ENCODE measurements around the gene RIPOR2. TPM values are rescaled to one million over a fixed set of nuclear protein-coding genes. Genes with fewer than 3 reads are reported as not detected.

Gene RIPOR2
- total RNA-seq, 1 experiment from 2014 or later: 5.0 TPM

DNA sequence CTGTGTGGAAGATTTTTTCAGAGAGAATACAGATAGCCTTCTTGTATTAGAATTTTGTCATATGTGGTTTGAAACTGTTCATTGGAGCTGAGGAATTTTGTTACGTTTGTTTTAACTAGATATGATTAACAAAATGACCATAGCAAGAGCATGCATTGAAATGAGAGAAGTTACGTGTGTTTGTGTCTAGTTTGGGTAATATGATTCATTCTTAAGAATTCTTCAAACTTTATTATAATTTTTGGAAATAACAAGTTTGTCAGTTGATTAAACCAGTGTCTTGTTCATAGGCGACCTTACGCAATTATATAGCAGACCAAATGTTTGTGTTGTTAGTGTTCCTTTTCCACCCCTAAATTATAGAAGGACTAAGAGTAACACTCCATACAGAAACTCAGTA is 155.6 kb downstream of the RIPOR2 start:
- no peaks in the 10 kb centered on the region for H3K4me1 ChIP-seq (ENCODE audit: insufficient read depth, low read length)
- H2AFZ ChIP-seq (ENCODE audit: low read length): no peak overlapping the region
- TF ChIP-seq, protein P1, sequence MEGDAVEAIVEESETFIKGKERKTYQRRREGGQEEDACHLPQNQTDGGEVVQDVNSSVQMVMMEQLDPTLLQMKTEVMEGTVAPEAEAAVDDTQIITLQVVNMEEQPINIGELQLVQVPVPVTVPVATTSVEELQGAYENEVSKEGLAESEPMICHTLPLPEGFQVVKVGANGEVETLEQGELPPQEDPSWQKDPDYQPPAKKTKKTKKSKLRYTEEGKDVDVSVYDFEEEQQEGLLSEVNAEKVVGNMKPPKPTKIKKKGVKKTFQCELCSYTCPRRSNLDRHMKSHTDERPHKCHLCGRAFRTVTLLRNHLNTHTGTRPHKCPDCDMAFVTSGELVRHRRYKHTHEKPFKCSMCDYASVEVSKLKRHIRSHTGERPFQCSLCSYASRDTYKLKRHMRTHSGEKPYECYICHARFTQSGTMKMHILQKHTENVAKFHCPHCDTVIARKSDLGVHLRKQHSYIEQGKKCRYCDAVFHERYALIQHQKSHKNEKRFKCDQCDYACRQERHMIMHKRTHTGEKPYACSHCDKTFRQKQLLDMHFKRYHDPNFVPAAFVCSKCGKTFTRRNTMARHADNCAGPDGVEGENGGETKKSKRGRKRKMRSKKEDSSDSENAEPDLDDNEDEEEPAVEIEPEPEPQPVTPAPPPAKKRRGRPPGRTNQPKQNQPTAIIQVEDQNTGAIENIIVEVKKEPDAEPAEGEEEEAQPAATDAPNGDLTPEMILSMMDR (conservative IDR thresholded peaks at IDR 0.05): no peak
- peaks cover 3% of the 10 kb centered on the region for H3K79me1 ChIP-seq (ENCODE audit: insufficient read depth, low read depth, low read length, poor library complexity, severe bottlenecking)
- peaks cover 27 to 75% (median 61%) of the 10 kb centered on the region in 3 experiments; a peak in 6 of 7 replicates for H3K36me3 Mint-ChIP-seq (ENCODE audit: insufficient read depth in 1 of 3, low read depth in 3 of 3)
- no peak overlapping the region for H2BK15ac ChIP-seq (ENCODE audit: low read depth, low read length)
- H3K4ac ChIP-seq (ENCODE audit: low read depth, low read length): no peak overlapping the region
- H3K9me3 ChIP-seq (ENCODE audit: control insufficient read depth, low read depth, low read length): no peaks in the 10 kb centered on the region
- H3K27me3 Mint-ChIP-seq (ENCODE audit: low read depth): no peaks in the 10 kb centered on the region; the same call in 1 of the 2 replicates
- H4K5ac ChIP-seq (ENCODE audit: insufficient read length, low read depth, low read length): no peak overlapping the region
- H4K8ac ChIP-seq (replicated peaks; ENCODE audit: insufficient read length, low read depth, low read length): no peak overlapping the region
- H3K27ac ChIP-seq (ENCODE audit: insufficient read length, low read depth, low read length): no peak overlapping the region
- H2AK5ac ChIP-seq (ENCODE audit: insufficient read length, low read length): no peak overlapping the region
- no peak overlapping the region for H3K14ac ChIP-seq (ENCODE audit: insufficient read depth, low read length)
- H2BK5ac ChIP-seq (ENCODE audit: insufficient read length, low read length): no peak overlapping the region
- peaks cover 20% of the 10 kb centered on the region; the same call in 1 of the 2 replicates for H3K79me2 ChIP-seq (ENCODE audit: insufficient read depth, low read length)
- H2BK120ac ChIP-seq (ENCODE audit: low read depth, low read length, poor library complexity, severe bottlenecking): no peak overlapping the region
- WGBS (ENCODE audit: extremely low coverage, insufficient read length, low lambda C conversion rate): no CpG with 5 or more reads among the region's 4 CpGs
- peaks cover 14 to 16% of the 10 kb centered on the region in 2 experiments for H3K4me1 Mint-ChIP-seq
- no peaks in the 10 kb centered on the region for H3K9me3 Mint-ChIP-seq
- H2BK20ac ChIP-seq (ENCODE audit: low read depth, low read length, poor library complexity, severe bottlenecking): no peak overlapping the region
- H3K27ac Mint-ChIP-seq: peak overlapping the region in 1 of 3 experiments; percentile 53; a peak in 2 of 7 replicates
- H2BK12ac ChIP-seq (ENCODE audit: insufficient read length, low read depth, low read length): no peak overlapping the region
- no peak overlapping the region for H3K23ac ChIP-seq (ENCODE audit: insufficient read length, low read depth, low read length)
- no peaks in the 10 kb centered on the region for H3K27me3 ChIP-seq (ENCODE audit: insufficient read depth, low read length)
- H3K56ac ChIP-seq (ENCODE audit: insufficient read length, low read depth, low read length): no peak overlapping the region
- H4K20me1 ChIP-seq (ENCODE audit: control insufficient read depth, insufficient read depth, insufficient read length): no peaks in the 10 kb centered on the region
- H3K4me2 ChIP-seq (ENCODE audit: insufficient read depth, insufficient read length, low read length): no peak overlapping the region
- no peak overlapping the region for H4K91ac ChIP-seq (ENCODE audit: insufficient read length, low read depth, low read length)
- no peak overlapping the region for H3K9ac ChIP-seq (ENCODE audit: extremely low read depth, insufficient read length, low read length)
- no peak for DNase-seq
- H3K4me3 Mint-ChIP-seq: no peak overlapping the region
- H3K23me2 ChIP-seq (ENCODE audit: insufficient read length, low read depth, low read length, poor library complexity, severe bottlenecking): peaks cover 6% of the 10 kb centered on the region
- no peak overlapping the region for H3K18ac ChIP-seq (ENCODE audit: insufficient read length, low read depth, low read length)
- no peak overlapping the region for H3T11ph ChIP-seq (ENCODE audit: low read length)

Measured in H9 (cell line).